Measurements from ENCODE around the gene MIX23.
A peak's percentile ranks its signal among the peaks of the same experiment; 100 is the strongest.

MIX23 gene

GRCh38 chr3:122382888-122383666 is at the start of gene MIX23:
Gene MIX23 (minus strand): TSS chr3:122383231. CDS start chr3:122383224, 7 bp downstream.
- POLR2A ChIA-PET, result interaction anchor here (2.0 to 3.3 kb wide), 2 partner anchors 10 to 32 kb away, joined by 15 to 24 read pairs; partner anchors contain the start of gene WDR5B
- H3K4me1 ChIP-seq (ENCODE audit: control insufficient read depth, insufficient read depth, low read length), result no peaks in the 10 kb centered on the region
- no peaks in the 10 kb centered on the region for H3K9me3 ChIP-seq (ENCODE audit: control insufficient read depth, insufficient read depth, low read depth, low read length)
- TF ChIP-seq ZNF37A (tag by site-specific recombination; IDR thresholded peaks at IDR 0.05), result no peak
- no peak for TF ChIP-seq ZNF239 (tag by site-specific recombination; IDR thresholded peaks at IDR 0.05)
- no peak for TF ChIP-seq ZNF202 (tag by site-specific recombination; IDR thresholded peaks at IDR 0.05; ENCODE audit: borderline replicate concordance)
- peak; percentile 94 for TF ChIP-seq ZNF335 (tag by site-specific recombination; conservative IDR thresholded peaks at IDR 0.05)
- no peak for TF ChIP-seq GLI4 (tag by site-specific recombination; IDR thresholded peaks at IDR 0.05)
- TF ChIP-seq ZNF639 (tag by site-specific recombination; IDR thresholded peaks at IDR 0.05), result peak; percentile 61; the same call in 1 of the 2 replicates
- TF ChIP-seq YY1 (tag by site-specific recombination; IDR thresholded peaks at IDR 0.05), result peak; percentile 86
- no peak for TF ChIP-seq ZSCAN4 (tag by site-specific recombination; IDR thresholded peaks at IDR 0.05)
- peak; percentile 51; the same call in 1 of the 2 replicates for TF ChIP-seq ZNF501 (tag by site-specific recombination; IDR thresholded peaks at IDR 0.05)
- 0 out of 2 replicates have a peak, but pooled peaks have one; percentile 18 for TF ChIP-seq ZBTB8A (tag by site-specific recombination; IDR thresholded peaks at IDR 0.05)
- peak; percentile 55 for TF ChIP-seq PRDM10 (tag by site-specific recombination; IDR thresholded peaks at IDR 0.05)
- TF ChIP-seq ZNF214 (tag by site-specific recombination; IDR thresholded peaks at IDR 0.05; ENCODE audit: borderline replicate concordance), result no peak
- TF ChIP-seq ZBTB26 (tag by site-specific recombination; optimal IDR thresholded peaks at IDR 0.05), result peak; percentile 22
- TF ChIP-seq ZNF132 (tag by site-specific recombination; IDR thresholded peaks at IDR 0.05; ENCODE audit: borderline replicate concordance), result no peak
- TF ChIP-seq ZNF2 (tag by site-specific recombination; IDR thresholded peaks at IDR 0.05), result 0 out of 2 replicates have a peak, but pooled peaks have one; percentile 40
- peak; percentile 23 for TF ChIP-seq ZBTB20 (tag by site-specific recombination; IDR thresholded peaks at IDR 0.05)
- peak; percentile 100 for TF ChIP-seq ZNF18 (tag by site-specific recombination; IDR thresholded peaks at IDR 0.05)
- TF ChIP-seq GLIS2 (tag by site-specific recombination; IDR thresholded peaks at IDR 0.05), result peak; percentile 33; the same call in 1 of the 2 replicates
- TF ChIP-seq ZNF560 (tag by site-specific recombination; IDR thresholded peaks at IDR 0.05; ENCODE audit: borderline replicate concordance), result no peak
- 0 out of 2 replicates have a peak, but pooled peaks have one; percentile 29 for TF ChIP-seq ZNF692 (tag by site-specific recombination; IDR thresholded peaks at IDR 0.05)
- no peak for TF ChIP-seq ZNF146 (tag by site-specific recombination; IDR thresholded peaks at IDR 0.05)
- peak; percentile 62; the same call in 1 of the 2 replicates for TF ChIP-seq PRDM1 (tag by site-specific recombination; IDR thresholded peaks at IDR 0.05)
- TF ChIP-seq ZNF76 (tag by site-specific recombination; IDR thresholded peaks at IDR 0.05; ENCODE audit: borderline replicate concordance, low read depth), result peak; percentile 40; the same call in 1 of the 2 replicates
- no peak for TF ChIP-seq SCRT2 (tag by site-specific recombination; IDR thresholded peaks at IDR 0.05)
- no peak for TF ChIP-seq ZNF211 (tag by site-specific recombination; IDR thresholded peaks at IDR 0.05; ENCODE audit: low read depth)
- no peak for TF ChIP-seq ZNF24 (tag by site-specific recombination; IDR thresholded peaks at IDR 0.05)
- TF ChIP-seq ZXDB (tag by site-specific recombination; IDR thresholded peaks at IDR 0.05), result peak; percentile 44; the same call in 1 of the 2 replicates

More at GRCh38 chr3:122382888-122383666, at the start of gene MIX23:
- Histone ChIP-seq H3K27ac (ENCODE audit: extremely low read depth, low read depth, low read length) (peak within 1 kb of the TSS; percentile 66), H3K4me3 (ENCODE audit: low read depth, low read length) (peak within 1 kb of the TSS; percentile 96), H3K36me3 (ENCODE audit: control insufficient read depth in 2 of 2, insufficient read depth in 1 of 2, low read length in 2 of 2) (peaks cover 0 to 24% of the 10 kb centered on the region in 2 experiments; a peak in 2 of 3 replicates)
- CTCF ChIA-PET, result interaction anchor here (0.6 kb wide), 1 partner anchor 130 kb away, joined by 3 read pairs; no protein-coding TSS in a partner anchor
